ENCODE results near the gene TCF19. TPM values are rescaled to one million over a fixed set of nuclear protein-coding genes. Genes with fewer than 3 reads are reported as not detected.

The TCF19 gene
- total and polyA plus RNA-seq, 10 of the 15 experiments (the other 5 are each of a cell fraction or from before 2014, with no cell fraction given), result 7.7 to 103 (median 53.3) TPM

GRCh38 chr6:31203345-31203979, 45.1 kb downstream of the TCF19 start (continued):
- TF ChIP-seq, protein P1, sequence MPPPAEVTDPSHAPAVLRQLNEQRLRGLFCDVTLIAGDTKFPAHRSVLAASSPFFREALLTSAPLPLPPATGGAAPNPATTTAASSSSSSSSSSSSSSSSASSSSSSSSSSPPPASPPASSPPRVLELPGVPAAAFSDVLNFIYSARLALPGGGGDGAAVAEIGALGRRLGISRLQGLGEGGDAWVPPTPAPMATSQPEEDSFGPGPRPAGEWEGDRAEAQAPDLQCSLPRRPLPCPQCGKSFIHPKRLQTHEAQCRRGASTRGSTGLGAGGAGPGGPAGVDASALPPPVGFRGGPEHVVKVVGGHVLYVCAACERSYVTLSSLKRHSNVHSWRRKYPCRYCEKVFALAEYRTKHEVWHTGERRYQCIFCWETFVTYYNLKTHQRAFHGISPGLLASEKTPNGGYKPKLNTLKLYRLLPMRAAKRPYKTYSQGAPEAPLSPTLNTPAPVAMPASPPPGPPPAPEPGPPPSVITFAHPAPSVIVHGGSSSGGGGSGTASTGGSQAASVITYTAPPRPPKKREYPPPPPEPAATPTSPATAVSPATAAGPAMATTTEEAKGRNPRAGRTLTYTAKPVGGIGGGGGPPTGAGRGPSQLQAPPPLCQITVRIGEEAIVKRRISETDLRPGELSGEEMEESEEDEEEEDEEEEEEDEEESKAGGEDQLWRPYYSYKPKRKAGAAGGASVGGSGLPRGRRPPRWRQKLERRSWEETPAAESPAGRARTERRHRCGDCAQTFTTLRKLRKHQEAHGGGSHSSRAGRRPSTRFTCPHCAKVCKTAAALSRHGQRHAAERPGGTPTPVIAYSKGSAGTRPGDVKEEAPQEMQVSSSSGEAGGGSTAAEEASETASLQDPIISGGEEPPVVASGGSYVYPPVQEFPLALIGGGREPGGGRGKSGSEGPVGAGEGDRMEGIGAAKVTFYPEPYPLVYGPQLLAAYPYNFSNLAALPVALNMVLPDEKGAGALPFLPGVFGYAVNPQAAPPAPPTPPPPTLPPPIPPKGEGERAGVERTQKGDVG (CRISPR knock-in tag; IDR thresholded peaks at IDR 0.05), result no peak
- TF ChIP-seq ASH2L (IDR thresholded peaks at IDR 0.05; ENCODE audit: borderline replicate concordance, low read depth), result no peak
- TF ChIP-seq MTA2 (IDR thresholded peaks at IDR 0.05; ENCODE audit: low read depth), result peak; percentile 73
- TF ChIP-seq TARDBP (IDR thresholded peaks at IDR 0.05; ENCODE audit: borderline replicate concordance), result 0 out of 2 replicates have a peak, but pooled peaks have one; percentile 10
- TF ChIP-seq ATF7 (IDR thresholded peaks at IDR 0.05; ENCODE audit: low read depth), result no peak
- TF ChIP-seq BHLHE40 (IDR thresholded peaks at IDR 0.05; ENCODE audit: borderline replicate concordance in 1 of 2, low read depth in 2 of 2, low read length in 1 of 2), result peak; percentile 95 to 97
- TF ChIP-seq, protein P2, sequence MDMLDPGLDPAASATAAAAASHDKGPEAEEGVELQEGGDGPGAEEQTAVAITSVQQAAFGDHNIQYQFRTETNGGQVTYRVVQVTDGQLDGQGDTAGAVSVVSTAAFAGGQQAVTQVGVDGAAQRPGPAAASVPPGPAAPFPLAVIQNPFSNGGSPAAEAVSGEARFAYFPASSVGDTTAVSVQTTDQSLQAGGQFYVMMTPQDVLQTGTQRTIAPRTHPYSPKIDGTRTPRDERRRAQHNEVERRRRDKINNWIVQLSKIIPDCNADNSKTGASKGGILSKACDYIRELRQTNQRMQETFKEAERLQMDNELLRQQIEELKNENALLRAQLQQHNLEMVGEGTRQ (IDR thresholded peaks at IDR 0.05; ENCODE audit: borderline replicate concordance, low read depth, low read length), result peak; percentile 48; the same call in 1 of the 2 replicates
- peak; percentile 80 for TF ChIP-seq ZNF384 (IDR thresholded peaks at IDR 0.05; ENCODE audit: borderline replicate concordance, low read depth, low read length)
- no peak for TF ChIP-seq CBX5 (IDR thresholded peaks at IDR 0.05; ENCODE audit: low read depth)
- TF ChIP-seq TCF3 (IDR thresholded peaks at IDR 0.05; ENCODE audit: borderline replicate concordance, insufficient read depth, low read depth, low read length), result peak; percentile 35; the same call in 1 of the 2 replicates
- TF ChIP-seq, protein P3, sequence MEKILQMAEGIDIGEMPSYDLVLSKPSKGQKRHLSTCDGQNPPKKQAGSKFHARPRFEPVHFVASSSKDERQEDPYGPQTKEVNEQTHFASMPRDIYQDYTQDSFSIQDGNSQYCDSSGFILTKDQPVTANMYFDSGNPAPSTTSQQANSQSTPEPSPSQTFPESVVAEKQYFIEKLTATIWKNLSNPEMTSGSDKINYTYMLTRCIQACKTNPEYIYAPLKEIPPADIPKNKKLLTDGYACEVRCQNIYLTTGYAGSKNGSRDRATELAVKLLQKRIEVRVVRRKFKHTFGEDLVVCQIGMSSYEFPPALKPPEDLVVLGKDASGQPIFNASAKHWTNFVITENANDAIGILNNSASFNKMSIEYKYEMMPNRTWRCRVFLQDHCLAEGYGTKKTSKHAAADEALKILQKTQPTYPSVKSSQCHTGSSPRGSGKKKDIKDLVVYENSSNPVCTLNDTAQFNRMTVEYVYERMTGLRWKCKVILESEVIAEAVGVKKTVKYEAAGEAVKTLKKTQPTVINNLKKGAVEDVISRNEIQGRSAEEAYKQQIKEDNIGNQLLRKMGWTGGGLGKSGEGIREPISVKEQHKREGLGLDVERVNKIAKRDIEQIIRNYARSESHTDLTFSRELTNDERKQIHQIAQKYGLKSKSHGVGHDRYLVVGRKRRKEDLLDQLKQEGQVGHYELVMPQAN (conservative IDR thresholded peaks at IDR 0.05), result peak; percentile 77; the same call in 1 of the 2 replicates
- TF ChIP-seq IRF5 (IDR thresholded peaks at IDR 0.05; ENCODE audit: borderline replicate concordance), result no peak
- no peak for TF ChIP-seq RB1 (IDR thresholded peaks at IDR 0.05; ENCODE audit: borderline replicate concordance)
- TF ChIP-seq CHD2 (IDR thresholded peaks at IDR 0.05; ENCODE audit: borderline replicate concordance, low read depth, low read length), result 0 out of 2 replicates have a peak, but pooled peaks have one; percentile 13
- no peak for TF ChIP-seq ATF3 (IDR thresholded peaks at IDR 0.05; ENCODE audit: borderline replicate concordance, extremely low read depth, low read depth, low read length)
- TF ChIP-seq MYB (IDR thresholded peaks at IDR 0.05; ENCODE audit: borderline replicate concordance, low read depth, low read length), result no peak
- no peak for TF ChIP-seq ZNF622 (IDR thresholded peaks at IDR 0.05)
- no peak for TF ChIP-seq E4F1 (IDR thresholded peaks at IDR 0.05; ENCODE audit: borderline replicate concordance, partially characterized antibody)
- no peak for TF ChIP-seq POLR2A (IDR thresholded peaks at IDR 0.05; ENCODE audit: low read depth, low read length)

Data from GM12878 (cell line).